ENCODE data around the gene NEURL1. TPM values are rescaled to one million over a fixed set of nuclear protein-coding genes. Genes with fewer than 3 reads are reported as not detected.

Gene NEURL1
- total RNA-seq, 1 experiment from 2014 or later, result 0.10 TPM

DNA sequence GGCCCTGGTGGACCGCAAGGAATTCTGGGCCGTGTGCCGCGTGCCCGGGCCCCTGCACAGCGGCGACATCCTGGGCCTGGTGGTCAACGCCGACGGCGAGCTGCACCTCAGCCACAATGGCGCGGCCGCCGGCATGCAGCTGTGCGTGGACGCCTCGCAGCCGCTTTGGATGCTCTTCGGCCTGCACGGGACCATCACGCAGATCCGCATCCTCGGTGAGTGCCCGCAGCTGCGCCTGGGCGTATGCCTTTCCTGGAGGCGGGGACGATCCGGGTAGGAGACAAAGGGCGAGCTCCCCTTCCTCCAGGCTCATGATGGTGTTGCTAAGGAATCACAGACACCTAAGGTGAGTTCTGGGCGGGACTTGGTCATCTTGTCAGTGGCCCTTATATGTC lies 91.5 kb downstream of the NEURL1 start:
- no peak overlapping the region for H3K27ac ChIP-seq (ENCODE audit: low read length)
- in situ Hi-C loops (cut with HindIII; ENCODE audit: low pct_unique_long_range_greater_than_20kb, low sequenced_read_pairs) (no loop called here), intact Hi-C loops (cut with micrococcal nuclease; ENCODE audit: unreplicated experiment) (no loop called here)
- no peaks in the 10 kb centered on the region for H3K4me1 ChIP-seq (ENCODE audit: control insufficient read depth, insufficient read depth, low read length)
- BruUV-seq (replicated peaks), result no TSS peak
- ATAC-seq, result no peak
- no peak overlapping the region for H3K4me3 ChIP-seq (ENCODE audit: low read depth in 2 of 2, low read length in 2 of 2)
- POLR2A ChIA-PET, result no interaction called here
- no peaks in the 10 kb centered on the region for H3K36me3 ChIP-seq (ENCODE audit: control insufficient read depth, insufficient read depth, low read length)
- CTCF ChIA-PET, result no interaction called here
- no peaks in the 10 kb centered on the region; the same call in 1 of the 2 replicates for H3K27me3 ChIP-seq (ENCODE audit: control insufficient read depth, insufficient read depth, low read length)
- DNase-seq (ENCODE audit: low read depth, low spot score), result no peak
- TF ChIP-seq POLR2AphosphoS5 (IDR thresholded peaks at IDR 0.05; ENCODE audit: low read depth, low read length) (no peak), REST (IDR thresholded peaks at IDR 0.05; ENCODE audit: insufficient read depth in 1 of 2, low read depth in 2 of 2, low read length in 1 of 2) (no peak), CTCF (IDR thresholded peaks at IDR 0.05) (no peak), TCF7L2 (IDR thresholded peaks at IDR 0.05; ENCODE audit: low read depth, low read length) (no peak), SIN3A (IDR thresholded peaks at IDR 0.05; ENCODE audit: borderline replicate concordance, insufficient read depth, low read depth, low read length) (no peak)
- H3K9me3 ChIP-seq (ENCODE audit: control insufficient read depth, insufficient read depth, low read depth, low read length), result no peaks in the 10 kb centered on the region

DNA sequence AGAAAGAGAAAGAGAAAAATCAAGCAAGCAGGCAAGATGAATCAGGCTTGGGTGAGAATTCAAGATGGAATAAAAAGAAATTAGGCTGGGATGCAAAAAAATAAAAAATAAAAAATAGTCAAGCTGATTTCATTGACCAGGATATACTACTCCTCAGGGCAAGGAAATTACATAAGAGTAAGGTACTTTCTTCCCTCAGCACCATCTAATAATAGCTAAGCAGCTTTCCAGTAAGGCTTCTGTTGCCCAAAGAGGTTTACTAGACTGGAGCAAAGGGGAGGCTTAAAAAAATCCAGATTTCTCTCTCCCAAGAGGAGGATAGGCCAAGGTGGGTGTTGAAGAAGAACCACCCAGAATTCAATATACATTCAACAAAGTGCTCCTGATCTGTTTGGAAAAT lies 93.6 kb downstream of the NEURL1 start:
- in situ Hi-C loops (cut with HindIII; ENCODE audit: low pct_unique_long_range_greater_than_20kb, low sequenced_read_pairs), result no loop called here
- ChIA-PET POLR2A (interaction anchor here (0.5 kb wide), 1 partner anchor 22 kb away, joined by 4 read pairs; no protein-coding TSS in a partner anchor), CTCF (no interaction called here)
- H3K36me3 ChIP-seq (ENCODE audit: control insufficient read depth, insufficient read depth, low read length), result no peaks in the 10 kb centered on the region
- no peak overlapping the region for H3K27ac ChIP-seq (ENCODE audit: low read length)
- ATAC-seq (no peak), DNase-seq (ENCODE audit: low read depth, low spot score) (no peak)
- intact Hi-C loops (cut with micrococcal nuclease; ENCODE audit: unreplicated experiment), result no loop called here
- H3K4me3 ChIP-seq (ENCODE audit: low read depth in 2 of 2, low read length in 2 of 2), result no peak overlapping the region
- H3K4me1 ChIP-seq (ENCODE audit: control insufficient read depth, insufficient read depth, low read length), result no peaks in the 10 kb centered on the region
- TF ChIP-seq POLR2AphosphoS5 (IDR thresholded peaks at IDR 0.05; ENCODE audit: low read depth, low read length) (no peak), TCF7L2 (IDR thresholded peaks at IDR 0.05; ENCODE audit: low read depth, low read length) (no peak), REST (IDR thresholded peaks at IDR 0.05; ENCODE audit: insufficient read depth in 1 of 2, low read depth in 2 of 2, low read length in 1 of 2) (no peak), SIN3A (IDR thresholded peaks at IDR 0.05; ENCODE audit: borderline replicate concordance, insufficient read depth, low read depth, low read length) (no peak), CTCF (IDR thresholded peaks at IDR 0.05) (no peak)
- no peaks in the 10 kb centered on the region for H3K9me3 ChIP-seq (ENCODE audit: control insufficient read depth, insufficient read depth, low read depth, low read length)
- BruUV-seq (replicated peaks), result no TSS peak
- H3K27me3 ChIP-seq (ENCODE audit: control insufficient read depth, insufficient read depth, low read length), result no peaks in the 10 kb centered on the region
